ENCODE results near the gene CPPED1.
A peak's percentile ranks its signal among the peaks of the same experiment; 100 is the strongest.

Gene CPPED1

DNA sequence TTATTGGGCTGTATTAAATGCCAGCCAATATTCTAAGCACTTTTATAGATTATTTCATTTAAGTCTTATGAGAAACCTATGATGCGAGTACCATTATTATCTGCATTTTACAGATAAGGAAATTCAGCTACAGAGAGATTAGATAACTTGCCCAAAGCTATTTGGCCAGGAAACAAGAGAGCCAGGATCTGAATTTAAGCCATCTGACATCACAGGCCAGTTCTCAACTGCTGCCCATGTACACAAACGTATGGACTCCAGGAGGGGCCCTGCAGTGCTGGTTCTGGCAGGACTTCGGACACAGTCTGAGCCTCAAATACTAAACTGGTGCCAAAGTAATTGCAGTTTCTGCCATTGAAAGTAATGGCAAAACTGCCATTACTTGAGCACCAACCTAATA, 40.2 kb downstream of the CPPED1 start:
- no peak for DNase-seq
- Mint-ChIP-seq H3K9me3 (no peaks in the 10 kb centered on the region), H3K4me3 (no peak overlapping the region), H3K4me1 (peaks cover 19% of the 10 kb centered on the region), H3K27ac (no peak overlapping the region), H3K27me3 (no peaks in the 10 kb centered on the region)
- no peak for ATAC-seq

DNA sequence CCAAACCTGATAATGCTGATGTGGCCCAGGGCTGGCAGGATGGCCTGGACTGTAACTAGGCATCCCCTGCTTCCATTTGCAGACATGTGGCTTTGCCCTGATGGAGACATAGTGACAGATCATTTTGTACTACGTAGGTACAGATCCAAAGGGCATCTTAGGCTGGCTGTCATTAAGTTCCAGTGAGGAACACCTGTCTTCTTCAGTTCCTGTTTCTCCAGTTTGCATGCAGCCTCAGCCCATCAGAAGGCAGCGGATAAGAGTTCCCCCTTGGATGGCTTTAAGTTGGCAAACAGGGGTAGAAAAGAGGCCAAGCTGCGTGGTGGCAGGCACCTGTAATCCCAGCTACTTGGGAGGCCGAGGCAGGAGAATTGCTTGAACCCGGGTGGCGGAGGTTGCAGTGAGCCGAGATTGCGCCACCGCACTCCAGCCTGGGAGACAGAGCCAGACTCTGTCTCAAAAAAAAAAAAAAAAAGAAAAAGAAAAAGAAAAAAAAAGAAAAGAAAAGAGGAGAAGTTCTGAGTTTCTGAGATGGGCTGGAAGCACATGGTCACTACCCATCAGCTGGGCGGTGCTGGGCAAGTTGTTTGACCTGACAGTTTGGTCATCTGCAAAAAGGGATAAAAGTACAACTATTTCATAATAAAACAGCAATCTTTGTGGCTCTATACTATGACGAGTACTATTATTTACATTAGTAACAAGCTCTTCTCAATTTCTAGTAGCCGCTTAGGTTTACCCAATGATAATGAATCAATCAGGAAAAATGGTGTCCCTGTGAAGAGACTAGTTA, 42.7 kb downstream of the CPPED1 start:
- no peaks in the 10 kb centered on the region for H3K9me3 Mint-ChIP-seq
- H3K4me1 Mint-ChIP-seq, result no peaks in the 10 kb centered on the region
- H3K27ac Mint-ChIP-seq, result no peak overlapping the region
- no peaks in the 10 kb centered on the region for H3K27me3 Mint-ChIP-seq
- ATAC-seq (no peak), DNase-seq (no peak)
- H3K4me3 Mint-ChIP-seq, result no peak overlapping the region

DNA sequence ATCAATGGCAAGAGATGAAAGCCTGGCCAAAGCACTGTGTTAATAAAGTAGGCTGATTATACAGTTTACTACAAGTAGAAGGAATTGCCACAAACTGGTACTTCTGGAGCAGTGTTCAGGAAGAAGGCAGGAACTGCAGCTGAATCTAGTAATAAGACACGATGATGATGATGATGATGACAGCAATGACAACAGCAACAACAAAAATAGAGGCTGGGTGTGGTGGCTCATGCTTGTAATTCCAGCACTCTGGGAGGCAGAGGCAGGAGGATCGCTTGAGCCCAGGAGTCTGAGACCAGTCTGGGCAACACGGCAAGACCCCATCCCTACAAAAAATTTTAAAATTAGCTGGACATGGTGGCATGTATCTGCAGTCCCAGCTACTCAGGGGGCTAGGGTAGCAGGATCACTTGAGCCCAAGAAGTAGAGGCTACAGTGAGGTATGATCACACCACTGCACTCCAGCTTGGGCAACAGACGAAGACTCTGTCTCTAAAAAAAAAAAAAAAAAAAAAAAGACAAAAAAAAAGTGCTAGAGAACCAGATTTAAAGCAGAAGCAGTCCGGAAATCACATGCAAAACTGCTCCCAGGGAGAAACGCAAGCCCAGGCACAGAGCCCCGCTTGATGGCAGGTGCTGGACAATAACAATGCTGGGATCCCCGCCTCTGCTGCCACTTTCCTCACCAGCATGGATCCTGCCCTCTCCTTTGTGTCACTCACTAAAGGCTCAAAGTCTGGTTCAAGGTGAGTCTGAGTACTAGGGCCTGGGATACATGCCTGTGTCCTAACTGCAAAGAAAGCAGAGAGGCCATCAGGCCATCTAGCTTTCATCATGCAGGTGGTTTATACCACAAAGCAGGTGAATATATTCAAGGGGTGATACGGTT, 44.8 kb downstream of the CPPED1 start:
- no peak for ATAC-seq
- H3K4me3 Mint-ChIP-seq, result no peak overlapping the region
- no peaks in the 10 kb centered on the region for H3K9me3 Mint-ChIP-seq
- DNase-seq, result no peak
- no peaks in the 10 kb centered on the region for H3K27me3 Mint-ChIP-seq
- no peak overlapping the region for H3K27ac Mint-ChIP-seq
- H3K4me1 Mint-ChIP-seq, result no peaks in the 10 kb centered on the region

DNA sequence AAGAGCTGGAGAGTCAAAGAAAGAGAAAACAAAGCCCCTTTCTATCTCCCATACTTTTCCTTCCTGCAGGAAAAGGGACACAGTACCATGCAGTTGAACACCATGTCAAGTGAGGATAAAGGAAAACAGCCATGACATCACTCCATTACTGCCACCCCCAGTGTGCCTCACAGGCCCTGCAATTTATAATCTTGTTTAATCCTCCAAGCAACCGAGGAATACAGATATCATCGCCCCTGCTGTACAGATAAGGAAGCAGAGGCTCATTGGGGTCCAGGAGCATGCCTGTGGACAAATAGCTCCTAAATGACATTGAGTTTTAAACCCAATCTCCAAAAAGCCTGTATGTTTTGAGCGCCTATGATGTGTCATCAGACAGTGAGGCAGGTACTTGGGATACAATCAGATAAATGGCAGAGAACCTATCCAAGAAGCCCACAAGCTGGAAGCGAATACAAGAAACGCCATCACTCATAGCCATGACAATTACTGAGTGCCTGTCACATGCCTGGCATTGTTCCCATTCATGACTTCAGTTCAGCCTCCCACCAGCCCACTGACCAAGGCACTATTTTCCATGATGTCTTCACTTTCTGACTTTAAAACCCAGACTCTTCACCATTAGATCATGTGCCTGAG, 45.5 kb downstream of the CPPED1 start:
- DNase-seq (no peak), ATAC-seq (no peak)
- peaks cover 8% of the 10 kb centered on the region for H3K4me1 Mint-ChIP-seq
- H3K27ac Mint-ChIP-seq, result no peak overlapping the region
- no peak overlapping the region for H3K4me3 Mint-ChIP-seq
- no peaks in the 10 kb centered on the region for H3K27me3 Mint-ChIP-seq
- no peaks in the 10 kb centered on the region for H3K9me3 Mint-ChIP-seq

DNA sequence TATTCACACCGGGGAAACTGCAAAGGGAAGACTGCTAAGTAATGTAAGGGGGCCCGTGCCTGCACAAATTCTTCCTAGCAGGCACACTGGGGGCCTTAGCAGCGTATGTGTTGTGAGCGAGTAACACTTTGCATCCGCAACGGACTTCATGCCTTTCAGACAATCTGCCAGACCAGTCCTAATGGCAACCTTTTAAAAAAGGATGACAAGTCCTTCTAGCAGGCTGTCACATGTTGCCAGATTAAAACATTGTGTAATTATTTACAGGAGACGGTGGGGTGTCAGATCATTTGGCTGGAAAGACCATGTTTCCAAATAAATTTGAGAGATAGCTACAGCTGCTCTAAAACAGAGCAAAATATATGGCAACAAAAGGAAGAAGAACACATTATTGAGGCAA, 46.1 kb downstream of the CPPED1 start:
- no peak for DNase-seq
- Mint-ChIP-seq H3K4me3 (no peak overlapping the region), H3K9me3 (no peaks in the 10 kb centered on the region), H3K4me1 (peaks cover 10% of the 10 kb centered on the region), H3K27me3 (no peaks in the 10 kb centered on the region), H3K27ac (no peak overlapping the region)
- no peak for ATAC-seq

DNA sequence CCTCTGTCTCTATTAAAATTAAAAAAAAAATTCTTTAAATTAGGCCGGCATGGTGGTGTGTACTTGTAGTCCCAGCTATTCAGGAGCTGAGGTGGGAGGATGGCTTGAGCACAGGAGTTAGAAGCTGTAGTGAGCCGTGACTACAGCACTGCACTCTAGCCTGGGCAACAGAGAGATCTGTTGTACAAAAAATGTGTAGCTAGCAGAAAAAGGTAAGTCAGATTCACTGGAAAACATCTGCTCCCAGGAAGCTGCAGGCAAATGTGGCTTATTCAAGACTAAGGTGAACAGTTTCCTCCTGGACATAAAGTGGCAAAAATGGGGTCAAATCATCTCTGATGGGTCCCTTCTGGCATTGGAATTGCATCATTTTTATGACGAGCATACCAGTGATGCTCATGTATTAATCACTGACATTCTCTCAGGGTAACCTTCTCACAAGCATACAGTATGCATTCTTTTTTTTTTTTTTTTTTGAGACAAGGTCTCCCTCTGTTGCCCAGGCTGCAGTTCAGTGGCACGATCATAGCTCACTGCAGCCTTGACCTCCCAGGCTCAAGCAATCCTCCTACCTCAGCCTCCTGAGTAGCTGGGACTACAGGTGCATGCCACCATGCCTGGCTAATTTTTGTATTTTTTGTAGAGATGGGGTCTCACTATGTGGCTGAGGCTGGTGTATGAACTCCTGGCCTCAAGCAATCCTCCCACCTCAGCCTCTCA, 48.7 kb downstream of the CPPED1 start:
- no peak for ATAC-seq
- no peaks in the 10 kb centered on the region for H3K27me3 Mint-ChIP-seq
- peak overlapping the region in 1 of 2 donors; percentile 6 for H3K27ac Mint-ChIP-seq

DNA sequence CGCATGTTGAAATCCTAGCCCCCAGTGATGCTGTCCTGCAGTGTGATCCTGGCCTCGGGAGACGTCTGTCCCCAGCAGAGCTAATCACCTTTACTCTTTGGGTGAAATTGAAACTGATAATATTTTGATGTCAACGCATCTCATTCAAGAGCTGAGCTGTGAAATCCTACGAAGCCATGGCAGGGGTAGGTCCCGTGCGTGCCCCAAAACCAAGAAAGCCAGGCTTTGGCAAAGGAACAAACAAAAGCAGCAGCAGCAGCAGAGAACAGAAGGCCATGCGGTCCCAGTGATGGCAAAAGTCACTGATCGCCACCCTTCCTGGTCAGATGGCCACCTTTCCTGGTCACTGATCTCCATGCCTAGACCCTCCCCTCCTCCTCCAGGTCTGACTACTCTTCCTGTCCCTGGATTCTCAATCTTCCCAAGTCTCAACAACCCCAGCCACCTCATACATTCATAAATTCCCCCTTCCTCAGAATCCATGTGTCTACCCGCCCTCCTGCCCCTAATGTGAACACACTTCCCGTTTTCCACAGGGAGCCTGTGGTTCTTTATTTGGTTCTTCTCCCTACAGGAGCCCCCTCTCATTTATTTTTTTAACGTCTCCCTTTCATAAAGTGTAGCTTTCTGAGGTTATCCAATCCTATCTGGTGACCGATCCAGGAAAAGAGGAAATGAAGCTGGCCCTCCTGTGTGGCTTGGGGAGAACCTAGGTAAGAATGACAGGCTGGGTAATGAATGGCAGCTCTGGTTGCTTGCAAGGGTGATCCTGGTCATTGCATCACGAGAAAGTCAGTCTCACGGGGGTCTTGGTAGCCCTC, 50.3 kb downstream of the CPPED1 start:
- ATAC-seq (no peak), DNase-seq (no peak)
- Mint-ChIP-seq H3K4me1 (peaks cover 43% of the 10 kb centered on the region), H3K27me3 (no peaks in the 10 kb centered on the region), H3K27ac (no peak overlapping the region), H3K4me3 (no peak overlapping the region), H3K9me3 (no peaks in the 10 kb centered on the region)

More for the DNA sequence above, 48.7 kb downstream of the CPPED1 start:
- peaks cover 31% of the 10 kb centered on the region for H3K4me1 Mint-ChIP-seq
- H3K4me3 Mint-ChIP-seq, result no peak overlapping the region
- no peak for DNase-seq
- H3K9me3 Mint-ChIP-seq, result no peaks in the 10 kb centered on the region

DNA sequence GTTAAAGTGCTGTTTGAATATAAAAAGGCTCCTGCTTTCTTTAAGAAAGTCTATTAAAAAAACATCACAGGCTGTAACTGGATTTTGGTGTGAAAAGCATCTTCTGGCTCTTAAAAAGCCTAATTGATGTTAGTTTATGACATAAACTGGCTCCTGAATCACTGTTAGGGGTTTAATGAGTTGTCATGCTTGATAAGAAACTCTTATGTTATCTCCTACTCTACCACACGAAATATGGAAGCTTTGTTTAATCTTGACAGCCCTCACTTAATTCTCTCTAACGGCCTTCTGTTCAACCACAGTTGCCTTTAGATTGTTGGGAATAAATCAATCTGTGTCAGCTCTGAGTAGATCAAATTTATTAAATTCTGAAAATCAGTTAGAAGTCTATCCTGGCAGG, 51.5 kb downstream of the CPPED1 start:
- Mint-ChIP-seq H3K4me3 (no peak overlapping the region), H3K27me3 (no peaks in the 10 kb centered on the region), H3K27ac (no peak overlapping the region), H3K4me1 (peaks cover 43% of the 10 kb centered on the region), H3K9me3 (no peaks in the 10 kb centered on the region)
- ATAC-seq, result no peak
- DNase-seq, result no peak

DNA sequence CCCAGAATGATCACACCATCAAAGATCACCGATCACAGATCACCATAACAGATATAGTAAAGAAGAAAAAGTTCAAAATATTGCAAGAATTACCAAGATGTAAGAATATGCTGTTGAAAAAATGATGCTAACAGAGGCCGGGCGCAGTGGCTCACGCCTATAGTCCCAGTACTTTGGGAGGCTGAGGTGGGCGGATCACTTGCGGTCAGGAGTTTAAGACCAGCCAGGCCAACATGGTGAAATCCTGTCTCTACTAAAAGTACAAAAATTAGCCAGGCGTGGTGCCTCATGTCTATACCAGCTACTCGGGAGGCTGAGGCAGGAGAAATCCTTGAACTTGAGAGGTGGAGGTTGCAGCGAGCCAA, 53.2 kb downstream of the CPPED1 start:
- peak overlapping the region; percentile 77 to 93 for H3K27ac Mint-ChIP-seq
- H3K9me3 Mint-ChIP-seq, result peaks cover 5 to 9% of the 10 kb centered on the region in 2 donors
- ATAC-seq (no peak), DNase-seq (no peak)
- peak overlapping the region; percentile 67 to 69 for H3K4me3 Mint-ChIP-seq
- H3K4me1 Mint-ChIP-seq, result peaks cover 43% of the 10 kb centered on the region
- H3K27me3 Mint-ChIP-seq, result no peaks in the 10 kb centered on the region

DNA sequence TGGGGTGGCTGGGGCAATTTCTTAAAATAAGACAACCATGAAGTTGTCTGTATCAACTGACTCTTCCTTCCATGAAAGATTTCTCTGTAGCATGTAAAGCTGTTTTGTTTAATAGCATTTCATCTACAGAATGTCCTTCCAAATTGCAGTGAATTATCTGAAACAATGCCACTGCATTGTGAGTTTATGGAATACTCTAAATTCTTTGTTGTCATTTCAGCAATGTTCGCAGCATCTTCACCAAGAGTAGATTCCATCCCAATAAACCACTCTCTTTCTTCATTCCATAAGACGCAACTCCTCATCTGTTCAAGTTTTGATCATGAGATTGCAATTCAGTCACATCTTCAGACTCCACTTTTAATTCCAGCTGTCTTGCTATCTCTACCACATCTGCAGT, 54.6 kb downstream of the CPPED1 start:
- Mint-ChIP-seq H3K9me3 (peaks cover 20 to 22% of the 10 kb centered on the region in 2 donors), H3K4me1 (peaks cover 43% of the 10 kb centered on the region), H3K4me3 (no peak overlapping the region), H3K27ac (peak overlapping the region in 1 of 2 donors; percentile 93), H3K27me3 (no peaks in the 10 kb centered on the region)
- DNase-seq, result no peak
- ATAC-seq, result no peak

DNA sequence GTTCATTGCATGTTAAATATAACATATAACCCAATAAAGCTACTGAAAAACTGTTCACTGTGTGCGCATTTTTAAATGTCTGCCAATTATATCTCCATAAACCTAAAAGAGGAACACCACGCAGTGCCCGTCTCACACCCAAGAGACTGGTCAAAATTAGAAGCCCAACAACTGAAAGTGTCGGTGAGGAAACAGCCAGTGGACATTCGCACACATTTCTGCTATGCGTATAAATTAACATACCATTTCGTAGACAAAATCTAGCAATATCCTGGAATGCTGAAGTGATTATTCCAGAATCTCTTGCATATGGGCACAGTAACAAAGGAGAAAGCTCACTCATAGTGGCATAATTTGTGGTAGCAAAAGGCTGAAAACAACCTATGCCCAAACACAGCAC, 55.9 kb downstream of the CPPED1 start:
- no peak overlapping the region for H3K27ac Mint-ChIP-seq
- ATAC-seq (no peak), DNase-seq (no peak)
- no peak overlapping the region for H3K4me3 Mint-ChIP-seq
- peaks cover 26 to 27% of the 10 kb centered on the region in 2 donors for H3K9me3 Mint-ChIP-seq
- H3K27me3 Mint-ChIP-seq, result no peaks in the 10 kb centered on the region
- peaks cover 32% of the 10 kb centered on the region for H3K4me1 Mint-ChIP-seq

DNA sequence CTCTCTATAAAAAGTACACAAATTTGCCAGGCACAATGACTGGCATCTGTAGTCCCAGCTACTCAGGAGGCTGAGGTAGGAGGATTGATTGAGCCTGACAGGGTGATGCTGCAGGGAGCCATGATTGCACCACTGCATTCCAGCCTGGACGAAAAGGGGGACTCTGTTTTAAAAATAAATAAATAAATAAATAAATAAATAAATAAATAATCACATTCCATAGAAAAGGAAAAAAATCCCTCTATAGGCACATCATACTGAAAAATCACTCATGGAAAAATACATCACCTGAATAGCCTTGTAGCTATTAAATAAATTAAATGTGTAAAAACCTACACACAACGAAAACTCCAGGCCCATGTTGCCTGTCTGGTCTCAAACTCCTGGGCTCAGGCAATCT, 56.4 kb downstream of the CPPED1 start:
- DNase-seq, result no peak
- Mint-ChIP-seq H3K9me3 (peaks cover 26 to 27% of the 10 kb centered on the region in 2 donors), H3K27me3 (no peaks in the 10 kb centered on the region), H3K4me3 (no peak overlapping the region), H3K27ac (no peak overlapping the region), H3K4me1 (peaks cover 32% of the 10 kb centered on the region)
- no peak for ATAC-seq

DNA sequence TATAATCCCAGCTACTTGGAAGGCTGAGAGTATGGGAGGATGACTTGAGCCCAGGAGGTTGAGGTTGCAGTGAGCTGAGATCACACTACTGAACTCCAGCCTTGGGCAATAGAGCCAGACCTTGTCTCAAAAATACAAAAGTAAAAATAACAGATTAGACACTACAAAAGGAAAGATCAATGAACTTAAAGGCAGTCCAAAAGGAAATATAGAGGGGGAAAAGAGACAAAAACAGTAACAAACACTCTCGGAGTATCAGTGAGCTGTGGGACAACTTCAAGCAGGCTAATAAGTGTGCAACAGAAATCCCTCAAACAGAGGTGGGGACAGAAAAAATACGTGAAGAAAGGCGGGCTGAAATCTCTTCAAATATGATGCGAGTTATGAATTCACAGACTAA, 58.8 kb downstream of the CPPED1 start:
- H3K4me1 Mint-ChIP-seq, result peaks cover 10% of the 10 kb centered on the region
- no peak overlapping the region for H3K27ac Mint-ChIP-seq
- H3K4me3 Mint-ChIP-seq, result no peak overlapping the region
- DNase-seq, result no peak
- ATAC-seq, result no peak
- H3K9me3 Mint-ChIP-seq, result peaks cover 26 to 30% of the 10 kb centered on the region in 2 donors
- no peaks in the 10 kb centered on the region for H3K27me3 Mint-ChIP-seq

DNA sequence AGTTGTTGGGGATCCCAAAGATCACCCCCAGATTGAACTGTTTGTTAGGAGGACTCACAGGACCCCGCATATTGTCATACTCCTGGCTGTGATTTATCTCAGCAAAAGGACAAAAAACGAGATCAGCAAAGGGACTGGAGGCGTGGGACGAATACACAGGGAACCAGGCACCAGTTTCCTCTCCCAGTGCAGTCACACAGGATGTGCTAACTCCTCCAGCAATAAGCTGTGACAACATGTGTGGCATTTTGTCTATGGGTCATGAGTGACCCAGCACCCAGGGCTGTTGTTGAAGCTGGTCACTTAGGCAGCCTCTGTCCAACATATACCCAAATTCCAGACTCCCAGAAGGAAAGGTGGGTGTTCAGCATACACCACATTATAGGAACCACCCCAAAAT, 60.9 kb downstream of the CPPED1 start:
- H3K4me3 Mint-ChIP-seq, result no peak overlapping the region
- peaks cover 26 to 35% of the 10 kb centered on the region in 2 donors for H3K9me3 Mint-ChIP-seq
- H3K27ac Mint-ChIP-seq, result no peak overlapping the region
- H3K27me3 Mint-ChIP-seq, result no peaks in the 10 kb centered on the region
- H3K4me1 Mint-ChIP-seq, result no peaks in the 10 kb centered on the region
- ATAC-seq (no peak), DNase-seq (no peak)
